CD14-positive monocyte (primary cell): Measurements from ENCODE around the gene HCRTR1. TPM values are rescaled to one million over a fixed set of nuclear protein-coding genes. Genes with fewer than 3 reads are reported as not detected.

Experiments used
- DNase-seq, 3 donors: peaks; one replicate each; pipeline ENCODE4 v3.0.0-alpha.2; 2011 to 2022
- H2AFZ ChIP-seq: 2 replicates; pipeline ENCODE4 v1.6.0; 2012; ENCODE audit warnings: mild to moderate bottlenecking, low read depth, low read length, inconsistent platforms; ENCODE audit not compliant: insufficient read depth, poor library complexity, severe bottlenecking
- H3K27ac ChIP-seq, 2 donors: 1 replicate in 1 of 2; 2 replicates in 1 of 2; pipeline ENCODE4 v1.5.1; 2012 to 2013; ENCODE audit warnings: low read length in 2 of 2, control low read depth in 1 of 2, inconsistent platforms in 1 of 2, low read depth in 1 of 2, mild to moderate bottlenecking in 1 of 2
- H3K27me3 ChIP-seq, 2 donors: one replicate each; pipeline versions ENCODE4 v1.6.0 to v1.6.1; 2011 to 2013; ENCODE audit warnings: low read length in 2 of 2; ENCODE audit not compliant: control insufficient read depth in 2 of 2, insufficient read depth in 2 of 2
- H3K36me3 ChIP-seq, 2 donors: replicated peaks in 1 of 2; 1 replicate in 1 of 2; 2 replicates in 1 of 2; pipeline versions ENCODE4 v1.5.1 to v1.6.1; 2012 to 2013; ENCODE audit warnings: low read length in 2 of 2, control low read depth in 1 of 2, inconsistent platforms in 1 of 2, mild to moderate bottlenecking in 1 of 2; ENCODE audit not compliant: insufficient read depth in 2 of 2, control insufficient read depth in 1 of 2
- H3K4me1 ChIP-seq, 2 donors: 1 replicate in 1 of 2; 2 replicates in 1 of 2; pipeline versions ENCODE4 v1.5.1 to v1.6.1; 2012 to 2013; ENCODE audit warnings: low read length in 2 of 2, control low read depth in 1 of 2, inconsistent platforms in 1 of 2, mild to moderate bottlenecking in 1 of 2, moderate library complexity in 1 of 2; ENCODE audit not compliant: insufficient read depth in 2 of 2, control insufficient read depth in 1 of 2
- H3K4me2 ChIP-seq: replicated peaks from 2 replicates; pipeline ENCODE3; 2012; ENCODE audit warnings: low read length, moderate library complexity, mild to moderate bottlenecking; ENCODE audit not compliant: poor library complexity, severe bottlenecking; ENCODE audit errors: extremely low read depth
- H3K4me3 ChIP-seq, 3 experiments: fragments of 200-600 bp in 1 of 3; sonication (generic) in 1 of 3; replicated peaks in 1 of 3; 1 replicate in 2 of 3; 2 replicates in 1 of 3; pipeline ENCODE4 v1.5.1; 2011 to 2013; ENCODE audit warnings: low read length in 3 of 3, mild to moderate bottlenecking in 3 of 3, control low read depth in 2 of 3, low read depth in 2 of 3, inconsistent platforms in 1 of 3, moderate library complexity in 1 of 3
- H3K79me2 ChIP-seq: 2 replicates; pipeline ENCODE4 v1.6.0; 2012; ENCODE audit warnings: mild to moderate bottlenecking, control low read depth, inconsistent platforms, low read length, moderate library complexity; ENCODE audit not compliant: insufficient read depth
- H3K9ac ChIP-seq: 2 replicates; pipeline ENCODE4 v1.6.0; 2017; ENCODE audit warnings: low read length, mild to moderate bottlenecking; ENCODE audit not compliant: insufficient read depth, poor library complexity, severe bottlenecking
- H3K9me3 ChIP-seq, 2 donors: replicated peaks in 1 of 2; 1 replicate in 1 of 2; 2 replicates in 1 of 2; pipeline versions ENCODE4 v1.5.1 to v1.6.1; 2012 to 2013; ENCODE audit warnings: low read length in 2 of 2, control low read depth in 1 of 2; ENCODE audit not compliant: control insufficient read depth in 1 of 2, insufficient read depth in 1 of 2
- H4K20me1 ChIP-seq: 2 replicates; pipeline ENCODE4 v1.6.0; 2012; ENCODE audit warnings: mild to moderate bottlenecking, low read length, control low read depth, moderate library complexity; ENCODE audit not compliant: insufficient read depth
- H3K27ac Mint-ChIP-seq, 7 donors: one replicate each; pipeline ENCODE4 v1.8.0; 2020; ENCODE audit warnings: mild to moderate bottlenecking in 7 of 7, mixed read lengths in 7 of 7, moderate library complexity in 6 of 7, inconsistent platforms in 2 of 7
- H3K27me3 Mint-ChIP-seq, 3 donors: one replicate each; pipeline ENCODE4 v1.8.0; 2021 to 2022; ENCODE audit warnings: low read depth in 3 of 3, mild to moderate bottlenecking in 3 of 3, mixed read lengths in 3 of 3, moderate library complexity in 3 of 3, inconsistent platforms in 1 of 3
- H3K36me3 Mint-ChIP-seq, 2 donors: one replicate each; pipeline ENCODE4 v1.8.0; 2020; ENCODE audit warnings: mixed read lengths in 2 of 2, inconsistent platforms in 1 of 2, mild to moderate bottlenecking in 1 of 2
- H3K4me1 Mint-ChIP-seq: one replicate; pipeline ENCODE4 v1.8.0; 2020; ENCODE audit warnings: mild to moderate bottlenecking, mixed read lengths
- H3K4me3 Mint-ChIP-seq, 2 donors: one replicate each; pipeline ENCODE4 v1.8.0; 2020; ENCODE audit warnings: mild to moderate bottlenecking in 2 of 2, mixed read lengths in 2 of 2, moderate library complexity in 1 of 2
- H3K9me3 Mint-ChIP-seq, 7 donors: one replicate each; pipeline ENCODE4 v1.8.0; 2020 to 2022; ENCODE audit warnings: mixed read lengths in 7 of 7, mild to moderate bottlenecking in 6 of 7, moderate library complexity in 6 of 7, inconsistent platforms in 2 of 7
- CTCF ChIP-seq: fragments of 200-600 bp; IDR thresholded peaks from one replicate; pipeline ENCODE4 v1.8.0; 2022; ENCODE audit warnings: antibody characterized with exemption, mild to moderate bottlenecking
- WGBS: methylation state at CpG from one replicate; pipeline ENCODE4 v1.1.5; 2013; ENCODE audit warnings: missing lambda C conversion rate; ENCODE audit not compliant: insufficient coverage; 5-methylcytosine and 5-hydroxymethylcytosine counted together
- intact Hi-C, 2 donors: fragments of 100-400 bp; cut with micrococcal nuclease; formaldehyde crosslinking; loops; one replicate each; pipeline versions ENCODE4 v1.15.0 to v1.15.1; 2023
- polyA plus RNA-seq, 3 donors: library from polyadenylated mRNA; depleted of rRNA in 1 of 3; unstranded in 2 of 3; stranded (reverse) in 1 of 3; fragments of 300-500 nt in 2 of 3; fragments of >200 nt in 1 of 3; fragmentation: Illumina TruSeq in 2 of 3; gene quantifications; 1 replicate in 2 of 3; 2 replicates in 1 of 3; pipeline ENCODE4 v1.2.3, GENCODE V29; 2012 to 2021

The HCRTR1 gene
- polyA plus RNA-seq, 3 donors: not detected

GRCh38 chr1:31645274-31645568 is 27.7 kb downstream of the HCRTR1 start:
- peaks cover 41% of the 10 kb centered on the region for H3K79me2 ChIP-seq

GRCh38 chr1:31646259-31646960 is 28.9 kb downstream of the HCRTR1 start:
- peaks cover 21% of the 10 kb centered on the region for H3K4me1 Mint-ChIP-seq
- peak overlapping the region in 4 of 7 donors; percentile 48 to 100 (median 54) for H3K27ac Mint-ChIP-seq
- no peak overlapping the region for H3K4me2 ChIP-seq
- no peak overlapping the region for H2AFZ ChIP-seq
- no peak overlapping the region for H3K4me3 ChIP-seq
- H3K4me1 ChIP-seq: peaks cover 14 to 20% of the 10 kb centered on the region in 2 donors
- no peaks in the 10 kb centered on the region for H3K9me3 ChIP-seq
- H3K4me3 Mint-ChIP-seq: no peak overlapping the region
- peaks cover 29% of the 10 kb centered on the region for H3K79me2 ChIP-seq
- intact Hi-C loops: loop anchor here in 1 of 2 donors (5.0 kb wide), 1 partner anchor 141 kb away; no protein-coding TSS in a partner anchor
- peaks cover 0 to 1% (median 0%) of the 10 kb centered on the region in 7 donors for H3K9me3 Mint-ChIP-seq
- no peaks in the 10 kb centered on the region for H4K20me1 ChIP-seq
- TF ChIP-seq CTCF: no peak
- WGBS: no CpG with 5 or more reads among the region's 4 CpGs
- DNase-seq: no peak
- no peak overlapping the region for H3K27ac ChIP-seq
- H3K9ac ChIP-seq: no peak overlapping the region
- H3K27me3 Mint-ChIP-seq: no peaks in the 10 kb centered on the region
- no peaks in the 10 kb centered on the region for H3K36me3 ChIP-seq
- peaks cover 0 to 2% of the 10 kb centered on the region in 2 donors for H3K36me3 Mint-ChIP-seq
- no peaks in the 10 kb centered on the region for H3K27me3 ChIP-seq

More at GRCh38 chr1:31645274-31645568, 27.7 kb downstream of the HCRTR1 start:
- peak overlapping the region; percentile 91 to 100 for H3K4me3 Mint-ChIP-seq
- H3K36me3 ChIP-seq: no peaks in the 10 kb centered on the region
- peak overlapping the region; percentile 99 for H3K9ac ChIP-seq
- 0% methylated on average over 7 of the region's 11 CpGs for WGBS
- peak overlapping the region; percentile 91 to 100 for H3K27ac ChIP-seq
- intact Hi-C loops: loop anchor here in 1 of 2 donors (5.0 kb wide), 1 partner anchor 142 kb away; no protein-coding TSS in a partner anchor
- no peak for DNase-seq
- no peaks in the 10 kb centered on the region for H3K27me3 Mint-ChIP-seq
- H3K4me2 ChIP-seq: peak overlapping the region; percentile 80
- no peaks in the 10 kb centered on the region for H3K9me3 ChIP-seq
- H4K20me1 ChIP-seq: no peaks in the 10 kb centered on the region
- peaks cover 0 to 1% (median 0%) of the 10 kb centered on the region in 7 donors for H3K9me3 Mint-ChIP-seq
- H3K4me1 ChIP-seq: peaks cover 21 to 26% of the 10 kb centered on the region in 2 donors
- H3K4me3 ChIP-seq: peak overlapping the region; percentile 56 to 86 (median 75)
- peaks cover 21% of the 10 kb centered on the region for H3K4me1 Mint-ChIP-seq
- H3K27ac Mint-ChIP-seq: peak overlapping the region; percentile 99 to 100 (median 100)
- TF ChIP-seq CTCF: no peak
- H3K27me3 ChIP-seq: no peaks in the 10 kb centered on the region
- peaks cover 0 to 2% of the 10 kb centered on the region in 2 donors for H3K36me3 Mint-ChIP-seq
- H2AFZ ChIP-seq: peak overlapping the region; percentile 78
